ENCODE measurements around the gene FNDC3A.

The FNDC3A gene

DNA sequence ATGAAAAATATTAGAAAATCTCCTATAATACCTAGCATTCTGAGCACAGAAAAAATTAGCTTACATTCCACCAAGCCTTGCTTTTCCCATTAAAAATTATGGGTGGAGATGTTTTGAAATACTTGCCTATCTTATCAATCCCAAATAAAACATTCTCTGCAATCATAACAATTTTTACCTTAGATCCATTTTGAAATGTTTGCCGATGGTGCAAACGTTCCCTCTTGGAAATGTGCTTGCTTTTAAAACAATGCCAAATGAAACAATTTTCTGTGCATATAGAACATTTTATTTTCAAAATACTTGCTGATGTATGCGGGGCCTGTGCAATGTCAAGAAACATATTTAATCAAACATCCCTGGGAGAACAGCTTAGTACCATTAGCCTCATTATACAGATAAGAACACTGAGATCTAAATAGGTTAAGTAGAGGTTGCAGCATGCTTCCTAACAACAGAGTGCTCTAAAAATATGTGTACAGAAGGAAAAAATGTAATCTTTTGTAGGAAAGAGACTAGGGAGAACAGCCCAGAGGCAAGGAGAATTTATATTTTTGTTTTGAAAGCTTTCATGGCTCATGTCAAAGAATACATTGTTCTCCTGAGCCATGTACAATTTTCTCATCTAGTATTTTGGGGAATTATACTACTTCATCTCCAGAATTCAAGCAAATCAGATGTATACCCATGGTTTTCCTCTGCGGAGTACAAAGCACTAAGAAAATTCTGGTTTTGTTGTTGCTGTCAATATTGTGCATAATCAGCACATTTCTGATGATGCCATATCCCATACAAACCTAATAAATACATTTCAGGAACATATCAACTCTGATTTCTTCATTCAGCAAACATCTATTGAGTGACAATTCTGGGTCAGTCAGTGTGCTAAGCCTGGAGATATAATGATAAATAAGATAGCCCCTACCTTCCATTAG, 25.9 kb upstream of the FNDC3A start:
- Histone ChIP-seq H3K4me1 (ENCODE audit: insufficient read depth, low read length) (no peaks in the 10 kb centered on the region), H3K4me3 (ENCODE audit: low read depth in 1 of 2, low read length in 2 of 2) (no peak overlapping the region)

DNA sequence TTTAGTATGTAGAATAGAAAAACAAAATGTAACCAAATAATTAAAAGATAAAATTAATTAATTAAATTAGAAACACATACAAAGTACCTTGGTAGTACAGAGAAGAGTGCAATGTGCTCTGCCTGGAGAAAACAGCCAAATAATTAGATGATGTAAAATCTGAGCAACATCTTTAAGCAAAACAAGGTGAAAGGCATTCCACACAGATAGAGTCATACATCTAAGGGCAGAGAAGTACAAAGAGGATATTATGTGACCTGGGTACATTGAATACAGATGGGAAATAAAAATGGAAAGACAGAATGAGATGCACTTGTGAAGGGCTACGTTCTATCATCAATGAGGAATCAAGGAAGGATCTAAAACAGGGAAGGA, 25.2 kb upstream of the FNDC3A start:
- no peaks in the 10 kb centered on the region for H3K4me1 ChIP-seq (ENCODE audit: insufficient read depth, low read length)

More for the DNA sequence above, 25.9 kb upstream of the FNDC3A start:
- Histone ChIP-seq H3K27me3 (ENCODE audit: control insufficient read depth in 1 of 2, insufficient read depth in 2 of 2, low read length in 2 of 2) (no peaks in the 10 kb centered on the region), H3K9me3 (ENCODE audit: low read length) (no peaks in the 10 kb centered on the region), H3K27ac (ENCODE audit: low read depth, low read length) (no peak overlapping the region), H3K36me3 (ENCODE audit: insufficient read depth, low read length) (no peaks in the 10 kb centered on the region), H3K9ac (ENCODE audit: low read length) (no peak overlapping the region)

DNA sequence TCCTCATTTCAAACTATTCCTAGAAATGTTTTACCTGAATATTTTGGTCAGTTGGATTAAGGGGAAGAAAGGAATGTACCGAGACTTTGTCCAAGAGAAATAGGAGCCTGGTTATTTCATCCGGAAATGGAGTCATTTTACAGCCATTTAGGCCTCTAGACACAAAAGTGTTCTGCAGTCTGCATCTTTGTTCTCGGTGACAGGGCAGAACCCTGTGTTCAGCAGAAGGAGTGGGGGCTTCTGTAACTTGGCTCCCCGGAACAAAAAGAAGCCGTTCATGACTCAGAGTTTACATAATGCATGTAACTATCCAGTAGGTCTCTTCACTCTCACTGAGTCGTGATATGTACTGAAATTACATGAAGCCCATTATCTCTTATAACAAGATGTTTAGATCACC, 21.6 kb upstream of the FNDC3A start:
- Histone ChIP-seq H3K4me1 (ENCODE audit: insufficient read depth, low read length) (no peaks in the 10 kb centered on the region), H3K9me3 (ENCODE audit: low read length) (no peaks in the 10 kb centered on the region), H3K36me3 (ENCODE audit: insufficient read depth, low read length) (no peaks in the 10 kb centered on the region), H3K27me3 (ENCODE audit: control insufficient read depth in 1 of 2, insufficient read depth in 2 of 2, low read length in 2 of 2) (no peaks in the 10 kb centered on the region), H3K27ac (ENCODE audit: low read depth, low read length) (no peak overlapping the region), H3K9ac (ENCODE audit: low read length) (no peak overlapping the region), H3K4me3 (ENCODE audit: low read depth in 1 of 2, low read length in 2 of 2) (no peak overlapping the region)

More for the DNA sequence above, 25.2 kb upstream of the FNDC3A start:
- no peaks in the 10 kb centered on the region for H3K36me3 ChIP-seq (ENCODE audit: insufficient read depth, low read length)
- H3K9me3 ChIP-seq (ENCODE audit: low read length): no peaks in the 10 kb centered on the region
- no peaks in the 10 kb centered on the region for H3K27me3 ChIP-seq (ENCODE audit: control insufficient read depth in 1 of 2, insufficient read depth in 2 of 2, low read length in 2 of 2)
- H3K4me3 ChIP-seq (ENCODE audit: low read depth in 1 of 2, low read length in 2 of 2): no peak overlapping the region
- H3K9ac ChIP-seq (ENCODE audit: low read length): no peak overlapping the region
- H3K27ac ChIP-seq (ENCODE audit: low read depth, low read length): no peak overlapping the region

DNA sequence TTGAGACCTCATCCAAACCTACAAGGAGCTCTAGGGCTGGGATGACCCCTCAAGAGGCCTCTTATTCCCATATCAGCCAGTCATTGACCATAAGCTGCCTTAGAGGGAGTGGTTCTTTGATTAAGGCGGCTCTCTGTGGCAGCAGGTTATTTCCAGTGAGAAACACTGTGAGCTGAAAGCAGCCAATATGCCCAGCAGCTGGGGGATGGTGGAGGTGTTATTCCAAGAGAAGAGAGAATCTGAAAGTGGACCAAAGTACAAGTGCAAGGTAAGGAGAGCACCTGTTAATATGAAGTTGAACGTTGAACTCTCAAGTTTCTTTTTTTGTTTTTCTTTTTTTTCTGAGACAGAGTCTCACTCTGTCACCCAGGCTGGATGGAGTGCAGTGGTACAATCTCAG, 20.2 kb upstream of the FNDC3A start:
- Histone ChIP-seq H3K36me3 (ENCODE audit: insufficient read depth, low read length) (no peaks in the 10 kb centered on the region), H3K27ac (ENCODE audit: low read depth, low read length) (no peak overlapping the region), H3K4me1 (ENCODE audit: insufficient read depth, low read length) (no peaks in the 10 kb centered on the region), H3K9me3 (ENCODE audit: low read length) (no peaks in the 10 kb centered on the region), H3K27me3 (ENCODE audit: control insufficient read depth in 1 of 2, insufficient read depth in 2 of 2, low read length in 2 of 2) (no peaks in the 10 kb centered on the region), H3K9ac (ENCODE audit: low read length) (no peak overlapping the region), H3K4me3 (ENCODE audit: low read depth in 1 of 2, low read length in 2 of 2) (no peak overlapping the region)

DNA sequence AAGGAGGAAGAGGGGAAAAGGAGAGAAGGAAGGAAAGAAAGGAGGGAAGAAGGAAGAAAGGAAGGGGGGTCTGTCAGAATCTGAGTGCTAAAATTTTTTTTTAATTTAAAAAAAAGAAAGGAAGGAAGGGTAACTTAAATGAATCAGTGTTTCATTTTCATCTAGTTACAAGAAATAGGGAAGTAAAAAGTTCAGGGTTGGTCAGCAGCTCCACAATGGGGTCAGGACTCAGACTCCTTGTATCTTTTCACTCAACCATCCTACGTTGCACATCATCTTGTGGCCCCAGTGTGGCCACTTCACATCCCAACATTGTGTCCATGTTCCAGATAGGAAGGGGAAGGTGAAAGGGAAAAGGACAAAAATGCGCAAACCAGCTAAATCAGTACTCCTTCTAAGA, 14.3 kb upstream of the FNDC3A start:
- Histone ChIP-seq H3K27ac (ENCODE audit: low read depth, low read length) (no peak overlapping the region), H3K9me3 (ENCODE audit: low read length) (no peaks in the 10 kb centered on the region), H3K4me1 (ENCODE audit: insufficient read depth, low read length) (no peaks in the 10 kb centered on the region), H3K9ac (ENCODE audit: low read length) (no peak overlapping the region), H3K27me3 (ENCODE audit: control insufficient read depth in 1 of 2, insufficient read depth in 2 of 2, low read length in 2 of 2) (no peaks in the 10 kb centered on the region), H3K4me3 (ENCODE audit: low read depth in 1 of 2, low read length in 2 of 2) (no peak overlapping the region), H3K36me3 (ENCODE audit: insufficient read depth, low read length) (no peaks in the 10 kb centered on the region)

DNA sequence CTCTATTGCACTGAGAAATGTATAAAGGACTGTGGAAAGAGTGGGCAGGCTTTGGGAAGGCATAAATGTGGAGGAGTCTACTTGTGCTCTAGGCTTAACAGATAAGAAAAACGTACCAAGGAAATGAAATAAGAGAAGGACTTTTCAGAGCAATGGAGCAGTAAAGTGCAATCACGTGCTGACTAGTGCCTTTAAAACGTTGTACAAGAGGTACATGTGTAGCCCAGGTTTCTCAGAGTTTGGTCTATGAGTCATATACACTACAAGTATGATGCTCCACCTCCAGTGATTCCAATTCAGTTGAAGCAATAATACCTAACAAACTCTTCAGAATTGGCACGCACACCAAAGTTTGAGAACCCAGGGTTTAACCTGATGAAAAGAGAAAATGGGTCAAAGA, 13.4 kb upstream of the FNDC3A start:
- no peaks in the 10 kb centered on the region for H3K36me3 ChIP-seq (ENCODE audit: insufficient read depth, low read length)
- H3K4me3 ChIP-seq (ENCODE audit: low read depth in 1 of 2, low read length in 2 of 2): no peak overlapping the region
- H3K4me1 ChIP-seq (ENCODE audit: insufficient read depth, low read length): no peaks in the 10 kb centered on the region
- no peak overlapping the region for H3K27ac ChIP-seq (ENCODE audit: low read depth, low read length)
- no peak overlapping the region for H3K9ac ChIP-seq (ENCODE audit: low read length)
- H3K27me3 ChIP-seq (ENCODE audit: control insufficient read depth in 1 of 2, insufficient read depth in 2 of 2, low read length in 2 of 2): no peaks in the 10 kb centered on the region
- H3K9me3 ChIP-seq (ENCODE audit: low read length): no peaks in the 10 kb centered on the region

DNA sequence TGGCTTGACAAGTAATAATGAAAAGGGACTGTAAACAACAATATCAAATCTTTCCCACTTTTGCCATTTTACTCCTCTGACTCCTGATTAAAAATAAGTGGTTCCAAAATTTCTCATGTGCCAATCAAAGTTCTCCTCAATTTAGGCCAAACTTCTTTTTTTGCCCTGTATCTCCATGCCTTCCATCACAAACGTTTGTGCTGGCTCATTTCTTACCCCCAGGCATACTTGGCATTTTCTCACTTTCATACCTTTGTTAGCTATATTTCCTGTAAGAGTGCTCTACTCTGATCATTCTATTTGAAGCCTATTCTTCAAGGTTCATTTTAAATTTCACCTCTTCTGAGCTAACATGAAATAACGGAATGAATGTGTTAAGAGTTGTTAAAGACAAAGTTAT, 10.0 kb upstream of the FNDC3A start:
- no peaks in the 10 kb centered on the region for H3K9me3 ChIP-seq (ENCODE audit: low read length)
- no peak overlapping the region for H3K9ac ChIP-seq (ENCODE audit: low read length)

DNA sequence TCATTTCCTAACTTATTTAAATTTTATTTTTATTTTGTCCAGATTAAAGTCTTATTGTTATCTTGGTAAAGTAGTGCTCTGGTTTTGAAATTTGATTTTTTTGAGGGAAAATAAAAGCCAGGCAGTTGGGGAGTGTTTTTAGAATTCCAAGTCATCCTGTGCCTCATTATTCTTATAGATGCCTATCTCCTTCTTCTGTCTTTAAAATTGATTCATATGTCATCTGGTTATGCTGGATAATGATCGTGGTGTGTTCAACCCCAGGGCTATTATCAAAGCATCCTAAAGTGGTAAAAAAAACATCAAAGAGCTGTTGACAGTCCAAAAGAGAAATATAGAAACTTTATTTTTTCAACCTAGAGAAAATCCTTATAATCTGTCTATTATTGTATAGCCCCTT, 6.0 kb upstream of the FNDC3A start:
- H3K4me3 ChIP-seq (ENCODE audit: low read depth in 1 of 2, low read length in 2 of 2): no peak overlapping the region
- H3K36me3 ChIP-seq (ENCODE audit: insufficient read depth, low read length): no peaks in the 10 kb centered on the region
- no peaks in the 10 kb centered on the region for H3K9me3 ChIP-seq (ENCODE audit: low read length)
- no peak overlapping the region for H3K27ac ChIP-seq (ENCODE audit: low read depth, low read length)
- no peak overlapping the region for H3K9ac ChIP-seq (ENCODE audit: low read length)
- no peaks in the 10 kb centered on the region for H3K27me3 ChIP-seq (ENCODE audit: control insufficient read depth in 1 of 2, insufficient read depth in 2 of 2, low read length in 2 of 2)
- peaks cover 4% of the 10 kb centered on the region for H3K4me1 ChIP-seq (ENCODE audit: insufficient read depth, low read length)

More for the DNA sequence above, 10.0 kb upstream of the FNDC3A start:
- Histone ChIP-seq H3K4me3 (ENCODE audit: low read depth in 1 of 2, low read length in 2 of 2) (no peak overlapping the region), H3K4me1 (ENCODE audit: insufficient read depth, low read length) (no peaks in the 10 kb centered on the region), H3K27ac (ENCODE audit: low read depth, low read length) (no peak overlapping the region), H3K36me3 (ENCODE audit: insufficient read depth, low read length) (no peaks in the 10 kb centered on the region), H3K27me3 (ENCODE audit: control insufficient read depth in 1 of 2, insufficient read depth in 2 of 2, low read length in 2 of 2) (no peaks in the 10 kb centered on the region)

DNA sequence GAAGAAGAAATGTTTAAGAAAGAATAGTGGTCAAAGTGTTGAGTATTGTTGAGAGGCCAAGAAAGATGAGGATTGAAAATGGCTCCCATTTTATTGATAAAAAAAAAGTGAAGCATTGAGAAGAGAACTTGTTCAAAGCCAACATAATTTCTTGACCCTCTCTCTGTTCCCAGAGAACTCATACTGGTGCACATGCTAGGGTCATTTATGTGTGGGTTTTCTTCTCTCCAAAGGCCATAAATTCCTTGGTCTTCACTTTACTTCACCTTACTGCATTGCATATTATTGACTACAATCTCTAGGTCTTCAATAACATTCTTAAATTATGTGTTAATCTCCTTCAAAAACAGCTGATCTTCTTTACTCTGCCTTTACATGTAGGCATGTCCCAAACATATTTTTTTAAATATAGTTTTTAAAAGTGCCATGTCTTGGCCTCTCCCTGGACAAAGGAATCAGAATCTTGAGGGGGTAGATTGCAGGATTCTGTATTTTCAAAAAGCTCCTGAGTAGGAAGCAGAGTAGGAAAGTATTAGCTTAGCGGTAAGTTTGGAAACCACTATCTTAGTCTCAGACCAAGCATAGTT, 1.8 kb upstream of the FNDC3A start:
- H3K4me3 ChIP-seq (ENCODE audit: low read depth in 1 of 2, low read length in 2 of 2): no peak overlapping the region

DNA sequence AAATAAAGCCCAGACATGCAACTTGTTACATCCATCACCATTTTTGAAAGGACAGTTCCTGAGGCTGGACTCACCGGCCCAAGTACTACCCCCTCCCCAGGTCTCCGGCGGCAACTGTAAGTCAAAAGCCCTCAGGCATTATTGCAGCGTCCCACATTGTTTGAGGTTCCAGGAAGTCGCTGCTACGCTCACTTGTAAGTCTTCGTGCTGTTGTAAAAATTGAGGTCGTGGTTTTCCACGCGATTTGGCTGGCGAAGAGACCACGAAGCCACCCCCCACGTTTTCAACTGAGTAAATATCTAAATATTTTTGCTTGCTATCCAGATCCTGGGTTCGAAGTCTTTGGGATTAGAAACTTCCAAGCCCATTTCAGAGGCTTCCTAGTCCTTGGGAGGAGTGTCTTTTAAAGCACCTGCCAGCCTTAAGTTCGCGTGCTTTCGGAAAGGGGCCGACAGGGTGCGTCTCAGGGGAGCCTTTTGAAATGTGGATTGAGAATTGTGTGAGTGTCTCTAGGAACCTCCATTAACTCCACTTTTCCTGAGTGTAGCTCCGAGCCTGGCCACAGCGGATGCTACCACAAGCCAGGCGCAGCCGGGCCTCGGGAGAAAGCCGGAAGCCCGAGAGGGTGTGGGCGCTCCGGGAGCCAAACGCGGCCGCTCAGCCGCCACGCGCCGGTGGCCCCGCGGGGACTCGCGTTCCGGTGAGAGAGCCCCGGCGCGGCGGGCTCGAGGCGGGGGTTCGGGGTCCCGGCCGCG, 434 bp upstream of the FNDC3A start:
- no peaks in the 10 kb centered on the region for H3K27me3 ChIP-seq (ENCODE audit: control insufficient read depth in 1 of 2, insufficient read depth in 2 of 2, low read length in 2 of 2)
- peak overlapping the region; percentile 76 for H3K9ac ChIP-seq (ENCODE audit: low read length)
- no peaks in the 10 kb centered on the region for H3K9me3 ChIP-seq (ENCODE audit: low read length)
- H3K4me3 ChIP-seq (ENCODE audit: low read depth in 1 of 2, low read length in 2 of 2): peak overlapping the region; percentile 79 to 81
- no peaks in the 10 kb centered on the region for H3K36me3 ChIP-seq (ENCODE audit: insufficient read depth, low read length)
- peak overlapping the region; percentile 96 for H3K27ac ChIP-seq (ENCODE audit: low read depth, low read length)
- peaks cover 28% of the 10 kb centered on the region for H3K4me1 ChIP-seq (ENCODE audit: insufficient read depth, low read length)

More for the DNA sequence above, 1.8 kb upstream of the FNDC3A start:
- Histone ChIP-seq H3K27ac (ENCODE audit: low read depth, low read length) (no peak overlapping the region), H3K9me3 (ENCODE audit: low read length) (no peaks in the 10 kb centered on the region), H3K4me1 (ENCODE audit: insufficient read depth, low read length) (peaks cover 15% of the 10 kb centered on the region), H3K36me3 (ENCODE audit: insufficient read depth, low read length) (no peaks in the 10 kb centered on the region), H3K27me3 (ENCODE audit: control insufficient read depth in 1 of 2, insufficient read depth in 2 of 2, low read length in 2 of 2) (no peaks in the 10 kb centered on the region), H3K9ac (ENCODE audit: low read length) (no peak overlapping the region)

DNA sequence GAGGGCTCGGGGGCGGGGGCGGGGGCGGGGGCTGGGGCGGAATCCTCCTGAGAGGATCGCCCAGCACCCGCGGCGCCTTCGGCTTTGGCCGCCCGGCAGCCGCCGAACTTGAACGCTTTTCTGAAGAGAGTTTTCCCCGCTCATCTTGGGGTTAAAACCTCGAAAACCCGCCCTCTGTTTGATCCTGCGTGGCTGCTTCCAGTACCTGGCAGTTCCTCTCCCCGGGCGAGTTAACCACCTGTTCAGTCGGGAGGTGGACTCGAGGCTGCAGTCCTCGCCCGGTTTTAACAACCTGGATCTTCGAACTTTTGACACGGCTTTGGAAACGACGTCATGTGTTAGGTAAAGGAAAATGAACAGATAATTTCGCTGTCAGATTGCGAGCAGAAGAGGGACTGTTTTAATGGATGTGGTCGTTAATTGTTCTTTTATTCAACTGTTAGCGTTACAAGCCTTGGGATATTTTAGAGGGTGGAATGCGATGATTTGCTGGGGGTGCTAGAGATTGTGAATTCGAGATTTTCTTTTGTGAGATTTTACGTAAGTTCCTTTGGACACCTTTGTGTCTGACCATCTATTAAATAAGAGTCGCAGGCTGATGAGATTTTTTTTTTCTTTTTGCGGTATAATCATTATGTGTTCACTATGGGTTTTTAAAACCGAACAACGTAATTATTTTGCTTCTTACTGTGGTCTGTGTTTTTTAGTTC, 1.0 kb downstream of the FNDC3A start:
- Histone ChIP-seq H3K4me1 (ENCODE audit: insufficient read depth, low read length) (peaks cover 40% of the 10 kb centered on the region), H3K4me3 (ENCODE audit: low read depth in 1 of 2, low read length in 2 of 2) (peak overlapping the region; percentile 79 to 85), H3K27ac (ENCODE audit: low read depth, low read length) (peak overlapping the region; percentile 77), H3K36me3 (ENCODE audit: insufficient read depth, low read length) (no peaks in the 10 kb centered on the region), H3K9me3 (ENCODE audit: low read length) (no peaks in the 10 kb centered on the region), H3K9ac (ENCODE audit: low read length) (peak overlapping the region; percentile 80), H3K27me3 (ENCODE audit: control insufficient read depth in 1 of 2, insufficient read depth in 2 of 2, low read length in 2 of 2) (no peaks in the 10 kb centered on the region)
